IPS-18c (cell line): Measurements from ENCODE around the gene LZTS3.
"Not testable (repeated sequence)": the region's sequence is repeated elsewhere in the genome, so short reads cannot be mapped to it uniquely, and the experiment has no call there.

Source experiments
- H3K4me3 ChIP-seq: 2 replicates; pipeline ENCODE4 v1.7.0; 2013; ENCODE audit warnings: low read depth, mild to moderate bottlenecking, low read length, moderate library complexity; ENCODE audit not compliant: insufficient read depth
- H3K9me3 ChIP-seq: one replicate; pipeline ENCODE4 v1.6.1; 2013; ENCODE audit warnings: mild to moderate bottlenecking, low read length, moderate library complexity; ENCODE audit not compliant: control insufficient read depth, insufficient read depth

LZTS3 gene

DNA sequence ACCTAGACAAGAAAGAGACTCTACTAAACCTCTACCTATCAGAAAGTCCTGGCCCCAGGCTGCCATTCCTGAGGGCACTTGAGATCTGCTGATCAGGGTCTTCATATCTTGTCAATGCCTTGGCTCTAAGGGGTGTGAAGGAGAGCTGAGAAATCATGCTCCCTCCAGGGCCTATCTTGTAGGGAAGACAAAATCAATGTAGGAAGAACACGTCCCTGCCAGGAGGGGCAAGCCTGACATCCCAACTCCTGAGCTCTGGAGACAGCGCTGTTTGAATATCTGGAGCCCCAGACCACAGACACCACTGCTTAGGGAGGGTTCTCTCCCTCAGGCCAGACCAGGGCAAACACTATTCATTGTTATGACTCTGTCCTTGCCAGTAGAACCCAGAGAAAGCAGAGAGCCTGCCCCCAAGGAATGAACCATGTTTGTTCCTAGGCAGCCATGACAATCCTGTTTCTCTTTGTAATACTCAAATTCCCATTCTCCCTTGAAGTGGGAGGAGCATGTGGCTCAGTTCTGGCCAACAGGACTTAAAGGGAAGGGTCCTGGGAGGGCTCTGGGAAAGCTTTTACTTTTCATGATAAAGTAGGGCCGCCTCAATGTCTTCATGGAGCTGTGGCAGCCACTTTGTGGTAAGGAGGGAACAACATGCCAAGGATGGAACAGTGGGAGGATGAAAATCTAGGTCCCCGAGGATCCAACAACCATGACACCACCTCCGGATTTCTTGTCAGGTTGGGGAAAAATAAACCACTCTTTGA, 11.9 kb downstream of the LZTS3 start:
- Histone ChIP-seq H3K4me3 (no peak overlapping the region), H3K9me3 (peaks cover under 1% of the 10 kb centered on the region)

DNA sequence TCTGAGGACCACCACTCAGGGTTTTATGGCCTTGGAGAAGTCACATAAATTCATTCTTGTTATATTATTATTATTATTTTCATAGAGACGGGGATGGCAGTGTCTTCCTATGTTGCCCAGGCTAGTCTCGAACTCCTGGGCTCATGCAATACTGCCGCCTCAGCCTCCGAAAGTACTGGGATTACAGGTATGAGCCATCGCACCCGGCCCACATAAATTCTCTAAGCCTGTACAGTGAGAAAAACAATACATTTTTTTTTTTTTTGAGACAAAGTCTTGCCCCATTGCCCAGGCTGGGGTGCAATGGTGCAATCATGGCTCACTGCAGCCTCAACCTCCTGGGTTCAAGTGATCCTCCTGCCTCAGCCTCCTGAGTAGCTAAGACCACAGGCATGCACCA, 12.9 kb downstream of the LZTS3 start:
- H3K4me3 ChIP-seq: no peak overlapping the region

DNA sequence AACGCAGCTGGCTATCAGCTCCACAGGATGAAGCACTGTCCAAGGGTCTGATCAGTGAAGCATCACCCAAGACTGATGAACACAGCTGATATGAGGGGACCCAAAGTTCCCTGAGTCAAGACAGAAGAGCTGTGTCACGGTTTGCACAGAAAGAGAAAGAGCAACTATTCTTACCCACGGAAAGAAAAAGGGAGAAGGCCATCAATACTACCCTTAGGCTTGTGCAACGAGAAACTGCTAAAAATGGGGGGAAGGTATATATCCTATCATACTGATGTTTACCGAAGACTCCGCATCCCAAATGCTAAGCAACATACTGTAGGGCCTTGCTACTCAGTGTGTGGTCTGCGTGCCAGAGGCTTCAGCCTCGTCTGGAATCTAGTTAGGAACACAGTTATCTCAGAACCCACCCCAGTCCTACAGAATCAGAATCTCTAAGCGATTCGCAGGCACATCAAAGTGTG, 14.3 kb downstream of the LZTS3 start:
- H3K9me3 ChIP-seq: peaks cover 2% of the 10 kb centered on the region
- peak overlapping the region; percentile 67 for H3K4me3 ChIP-seq

More for the DNA sequence above, 12.9 kb downstream of the LZTS3 start:
- peaks cover 2% of the 10 kb centered on the region for H3K9me3 ChIP-seq

DNA sequence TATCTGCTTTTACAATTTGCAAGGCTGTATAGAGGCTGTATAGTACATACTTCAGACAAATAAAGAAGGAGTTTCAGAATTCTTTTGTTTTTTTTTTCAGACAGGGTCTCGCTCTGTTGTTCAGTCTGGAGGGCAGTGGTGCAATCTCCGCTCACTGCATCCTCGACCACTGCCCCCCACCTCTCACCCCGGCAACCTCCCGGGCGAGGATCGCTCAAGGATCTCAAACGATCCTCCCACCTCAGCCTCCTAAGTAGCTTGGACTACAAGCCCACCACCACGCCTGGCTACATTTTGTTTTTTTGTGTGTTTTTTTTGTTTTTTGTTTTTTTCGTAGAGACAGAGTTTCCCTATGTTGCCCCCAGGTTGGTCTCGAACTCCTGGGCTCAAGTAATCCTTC, 15.5 kb downstream of the LZTS3 start:
- peaks cover 2% of the 10 kb centered on the region for H3K9me3 ChIP-seq
- H3K4me3 ChIP-seq: no peak overlapping the region

DNA sequence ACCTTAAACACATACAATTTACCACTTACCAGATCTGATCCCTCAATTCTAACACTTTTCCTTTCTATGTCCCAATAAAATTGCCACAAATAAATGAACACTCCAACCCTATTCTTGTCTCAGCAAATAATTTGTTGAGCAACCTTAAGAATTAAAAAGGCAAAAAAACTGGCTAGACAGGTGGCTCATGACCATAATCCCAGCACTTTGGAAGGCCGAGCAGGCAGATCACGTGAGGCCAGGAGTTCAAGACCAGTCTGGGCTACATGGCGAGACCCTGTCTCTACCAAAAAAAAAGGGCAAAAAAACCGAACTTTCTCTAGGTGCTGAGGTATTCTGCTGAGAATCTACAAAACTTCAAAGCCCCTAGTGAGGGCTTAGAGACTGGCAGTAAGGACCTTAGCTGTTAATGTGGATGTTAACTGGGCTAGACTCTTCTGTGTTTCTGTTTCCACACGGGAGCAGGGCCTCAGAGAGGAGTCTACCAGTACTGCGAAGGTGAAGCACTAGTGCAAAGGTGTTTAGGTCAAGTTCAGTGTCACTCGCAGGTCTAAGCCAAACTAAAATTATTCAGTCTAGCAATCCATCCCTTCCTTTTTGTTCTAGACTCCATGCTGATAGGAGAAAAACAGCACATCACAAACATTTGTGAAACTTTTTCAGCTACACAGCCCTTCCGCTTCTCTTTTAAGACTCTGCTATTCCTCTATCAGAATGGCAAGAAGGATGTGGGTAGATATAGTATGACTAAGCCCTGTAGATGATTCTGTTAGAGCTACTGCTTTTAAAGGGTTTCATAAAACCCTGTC, 16.3 kb downstream of the LZTS3 start:
- H3K4me3 ChIP-seq: no peak overlapping the region
- peaks cover 2% of the 10 kb centered on the region for H3K9me3 ChIP-seq

DNA sequence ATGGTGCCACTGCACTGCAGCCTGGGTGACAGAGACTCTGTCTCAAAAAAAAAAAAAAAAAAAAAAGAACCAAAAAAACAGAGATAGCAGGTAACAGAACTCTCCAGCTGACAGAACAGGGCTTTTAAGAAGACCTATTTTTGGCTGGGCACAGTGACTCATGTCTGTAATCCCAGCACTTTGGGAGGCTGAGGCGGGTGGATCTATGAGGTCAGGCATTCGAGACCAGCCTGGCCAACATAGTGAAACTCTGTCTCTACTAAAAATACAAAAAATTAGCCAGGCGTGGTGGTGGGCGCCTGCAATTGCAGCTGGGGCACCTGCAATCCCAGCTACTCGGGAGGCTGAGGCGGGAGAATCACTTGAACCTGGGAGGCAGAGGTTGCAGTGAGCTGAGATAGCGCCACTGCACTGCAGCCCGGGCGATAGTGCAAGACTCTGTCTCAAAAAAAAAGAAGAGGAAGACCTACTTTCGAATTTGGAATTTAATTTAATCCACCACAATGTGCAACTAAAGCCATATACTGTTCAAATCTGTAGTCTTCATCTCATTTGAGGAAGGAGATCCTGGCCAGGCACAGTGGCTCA, 21.2 kb downstream of the LZTS3 start:
- H3K4me3 ChIP-seq, H3K9me3 ChIP-seq: not testable (repeated sequence)

DNA sequence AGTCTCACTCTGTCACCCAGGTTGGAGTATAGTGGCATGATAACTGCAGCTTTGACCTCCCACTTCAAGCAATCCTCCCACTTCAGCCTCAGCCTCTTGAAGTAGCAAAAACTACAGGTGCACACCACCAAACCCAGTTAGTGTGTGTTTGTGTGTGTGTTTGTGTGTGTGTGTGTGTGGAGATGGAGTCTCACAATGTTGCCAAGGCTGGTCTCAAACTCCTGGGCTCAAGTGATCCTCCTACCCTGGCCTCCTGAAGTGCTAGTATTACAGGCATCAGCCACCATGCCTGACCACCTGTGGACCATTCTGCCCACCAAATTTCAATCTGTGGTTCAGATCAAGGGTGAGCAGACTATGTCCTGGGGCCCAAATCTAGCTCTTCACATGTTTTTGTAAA, 22.4 kb downstream of the LZTS3 start:
- no peak overlapping the region for H3K4me3 ChIP-seq

DNA sequence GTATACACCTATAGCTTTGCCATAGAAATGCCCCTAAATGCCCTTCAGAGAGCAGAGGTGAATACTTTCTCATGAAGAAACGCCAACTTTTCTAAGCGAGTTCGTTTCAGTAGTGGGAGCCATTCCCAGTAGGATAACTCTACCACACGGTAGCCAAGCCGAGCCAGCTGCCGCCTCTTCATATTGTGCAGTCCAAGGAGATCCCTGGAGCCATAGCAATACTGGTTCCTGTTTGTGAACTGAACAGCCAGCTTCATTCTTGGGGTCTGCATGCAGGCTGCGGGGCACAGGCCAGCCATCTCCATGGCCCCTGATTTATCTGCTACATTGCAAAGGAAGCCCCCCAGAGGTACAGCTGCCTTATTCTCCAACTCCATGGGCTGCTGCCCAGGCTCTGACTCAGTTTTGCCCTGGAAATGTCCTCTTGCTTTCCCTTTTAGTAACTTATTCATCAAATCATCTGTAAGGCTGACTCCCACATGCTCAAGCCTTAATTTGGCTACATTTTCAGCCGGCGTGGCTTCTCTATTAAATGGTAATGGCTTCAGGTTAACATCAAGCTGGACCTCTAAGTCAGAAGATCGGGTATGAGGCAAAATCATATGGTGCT, 26.5 kb downstream of the LZTS3 start:
- Histone ChIP-seq H3K4me3 (no peak overlapping the region), H3K9me3 (no peaks in the 10 kb centered on the region)

More for the DNA sequence above, 22.4 kb downstream of the LZTS3 start:
- H3K9me3 ChIP-seq: no peaks in the 10 kb centered on the region

DNA sequence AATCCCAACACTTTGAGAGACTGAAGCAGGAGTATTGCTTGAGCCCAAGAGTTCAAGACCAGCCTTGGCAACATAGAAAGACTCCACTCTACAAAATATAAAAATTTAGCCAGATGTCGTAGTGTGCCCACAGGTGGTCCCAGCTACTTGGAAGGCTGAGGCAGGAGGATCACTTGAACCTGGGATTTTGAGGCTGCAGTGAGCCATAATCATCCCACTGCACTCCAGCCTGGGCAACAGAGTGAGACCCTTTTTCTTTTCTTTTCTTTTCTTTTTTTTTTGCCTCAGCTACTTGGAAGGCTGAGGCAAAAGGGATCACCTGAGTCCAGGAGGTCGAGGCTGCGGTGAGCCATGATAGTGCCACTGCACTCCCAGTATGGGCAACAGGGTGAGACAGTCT, 31.6 kb downstream of the LZTS3 start:
- Histone ChIP-seq H3K9me3 (no peaks in the 10 kb centered on the region), H3K4me3 (no peak overlapping the region)

DNA sequence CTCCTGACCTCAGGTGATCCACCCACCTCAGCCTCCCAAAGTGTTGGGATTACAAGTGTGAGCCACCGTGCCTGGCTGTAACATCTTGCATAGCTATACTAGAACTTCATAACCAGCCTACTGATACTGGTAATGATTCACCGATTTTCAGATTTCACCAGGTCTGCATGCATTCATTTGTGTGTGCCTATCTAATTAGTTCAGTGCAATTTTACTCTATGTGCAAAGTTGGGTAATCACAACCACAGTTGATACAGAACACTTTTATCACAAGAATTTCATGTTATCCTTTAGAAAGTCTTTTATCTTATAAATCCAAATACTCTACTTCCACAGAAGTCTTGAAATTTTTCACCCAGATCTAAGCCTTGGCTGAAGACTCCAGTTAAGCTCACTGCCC, 35.9 kb downstream of the LZTS3 start:
- no peaks in the 10 kb centered on the region for H3K9me3 ChIP-seq
- H3K4me3 ChIP-seq: no peak overlapping the region

DNA sequence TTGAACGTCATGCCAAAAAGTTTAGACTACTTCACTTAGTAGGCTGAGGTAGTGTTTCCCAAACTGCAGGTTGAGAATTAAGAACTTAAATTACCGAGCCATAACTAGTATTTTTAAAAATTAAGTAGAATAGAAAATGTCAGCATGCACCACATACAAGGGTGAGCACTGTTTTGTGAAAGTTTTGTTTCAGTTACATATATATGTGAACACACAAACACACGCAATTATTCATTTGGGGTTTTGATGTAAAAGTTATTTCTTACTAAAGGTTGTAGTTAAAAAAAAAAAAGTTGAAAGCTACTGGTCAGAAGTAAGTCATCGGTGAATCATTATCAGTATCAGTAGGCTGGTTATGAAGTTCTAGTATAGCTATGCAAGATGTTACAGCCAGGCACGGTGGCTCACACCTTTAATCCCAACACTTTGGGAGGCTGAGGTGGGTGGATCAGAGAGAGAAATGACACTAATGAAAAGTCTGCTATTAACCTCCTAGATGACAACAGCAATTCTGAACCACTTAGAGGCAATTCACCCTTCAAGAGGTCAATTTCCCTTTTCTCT, 37.8 kb downstream of the LZTS3 start:
- no peaks in the 10 kb centered on the region for H3K9me3 ChIP-seq
- no peak overlapping the region for H3K4me3 ChIP-seq

DNA sequence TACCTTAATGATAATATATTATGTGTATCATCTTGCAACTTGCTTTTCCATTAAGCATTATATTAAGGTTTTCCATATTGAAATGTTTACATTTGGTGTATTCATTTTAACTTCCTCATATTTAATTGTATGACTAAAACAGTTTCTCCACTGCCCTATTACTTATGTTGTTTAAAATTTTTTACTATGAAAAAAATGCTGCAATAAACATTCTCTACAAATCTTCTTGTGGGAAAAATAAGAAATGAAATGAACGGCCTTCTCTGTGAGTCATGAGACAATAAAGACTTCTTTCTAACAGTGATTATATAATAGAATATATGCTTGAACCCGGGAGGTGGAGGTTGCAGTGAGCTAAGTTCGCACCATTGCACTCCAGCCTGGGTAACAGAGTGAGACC, 39.2 kb downstream of the LZTS3 start:
- Histone ChIP-seq H3K4me3 (no peak overlapping the region), H3K9me3 (no peaks in the 10 kb centered on the region)

DNA sequence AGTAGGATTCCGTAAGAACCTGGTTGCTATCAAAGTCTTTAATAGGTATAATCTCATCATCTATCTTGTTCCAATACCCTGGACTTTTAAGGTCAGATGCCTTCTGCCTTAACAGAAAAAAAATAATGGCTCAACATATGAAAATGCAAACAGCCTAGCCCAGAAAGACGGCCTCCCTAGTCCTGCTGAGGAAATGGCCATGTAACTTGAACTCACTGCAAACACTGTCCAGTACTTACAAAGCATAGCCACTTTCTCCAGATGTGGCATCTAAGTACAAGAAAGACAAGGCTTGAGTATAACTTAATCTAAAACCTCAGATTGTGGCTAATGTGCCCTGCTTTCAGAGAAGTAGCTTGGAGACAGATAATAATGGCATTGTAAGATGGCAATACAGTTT, 40.2 kb downstream of the LZTS3 start:
- H3K9me3 ChIP-seq: no peaks in the 10 kb centered on the region

DNA sequence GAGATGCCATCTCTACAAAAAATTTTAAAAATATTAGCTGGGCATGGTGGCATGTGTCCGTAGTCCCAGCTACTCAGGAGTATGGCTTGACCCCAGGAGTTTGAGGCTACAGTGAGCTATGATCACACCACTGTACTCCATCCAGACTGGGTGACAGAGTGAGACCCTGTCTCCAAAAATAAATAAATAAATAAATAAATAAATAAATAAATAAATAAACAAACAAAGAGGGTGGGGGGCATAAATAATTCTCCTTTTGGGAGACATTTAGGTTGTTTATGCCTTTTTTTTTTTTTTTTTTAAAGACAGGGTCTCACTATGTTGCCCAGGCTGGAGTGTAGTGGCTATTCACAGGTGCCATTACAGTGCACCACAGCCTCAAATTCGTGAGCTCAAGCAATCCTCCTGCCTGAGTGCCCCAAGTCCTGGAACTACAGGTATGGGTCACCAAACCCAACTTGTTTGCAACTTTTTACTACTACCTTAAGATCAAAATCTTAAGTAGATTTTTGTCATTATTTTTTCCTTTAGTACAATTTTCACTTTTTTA, 43.2 kb downstream of the LZTS3 start:
- Histone ChIP-seq H3K4me3 (no peak overlapping the region), H3K9me3 (peaks cover 9% of the 10 kb centered on the region)

More for the DNA sequence above, 40.2 kb downstream of the LZTS3 start:
- H3K4me3 ChIP-seq: no peak overlapping the region

DNA sequence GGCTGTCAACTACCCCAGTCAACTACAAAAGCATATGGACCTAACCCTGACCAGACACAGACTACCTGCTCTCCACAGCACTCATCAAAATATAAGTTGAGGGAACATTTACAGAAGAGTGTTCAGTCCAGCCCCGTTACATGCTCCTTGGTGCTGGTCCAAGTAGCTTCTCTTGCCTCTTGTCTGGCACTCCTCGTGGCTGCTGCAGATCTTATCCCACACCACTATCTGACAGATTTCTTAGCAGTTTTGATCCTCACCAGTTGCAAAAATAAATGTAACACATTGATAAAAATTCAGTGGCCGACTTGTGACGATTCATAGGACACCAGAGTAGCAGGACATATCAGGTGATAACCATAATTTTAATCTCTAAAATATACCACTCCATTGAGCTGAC, 44.3 kb downstream of the LZTS3 start:
- peaks cover 13% of the 10 kb centered on the region for H3K9me3 ChIP-seq
- no peak overlapping the region for H3K4me3 ChIP-seq

DNA sequence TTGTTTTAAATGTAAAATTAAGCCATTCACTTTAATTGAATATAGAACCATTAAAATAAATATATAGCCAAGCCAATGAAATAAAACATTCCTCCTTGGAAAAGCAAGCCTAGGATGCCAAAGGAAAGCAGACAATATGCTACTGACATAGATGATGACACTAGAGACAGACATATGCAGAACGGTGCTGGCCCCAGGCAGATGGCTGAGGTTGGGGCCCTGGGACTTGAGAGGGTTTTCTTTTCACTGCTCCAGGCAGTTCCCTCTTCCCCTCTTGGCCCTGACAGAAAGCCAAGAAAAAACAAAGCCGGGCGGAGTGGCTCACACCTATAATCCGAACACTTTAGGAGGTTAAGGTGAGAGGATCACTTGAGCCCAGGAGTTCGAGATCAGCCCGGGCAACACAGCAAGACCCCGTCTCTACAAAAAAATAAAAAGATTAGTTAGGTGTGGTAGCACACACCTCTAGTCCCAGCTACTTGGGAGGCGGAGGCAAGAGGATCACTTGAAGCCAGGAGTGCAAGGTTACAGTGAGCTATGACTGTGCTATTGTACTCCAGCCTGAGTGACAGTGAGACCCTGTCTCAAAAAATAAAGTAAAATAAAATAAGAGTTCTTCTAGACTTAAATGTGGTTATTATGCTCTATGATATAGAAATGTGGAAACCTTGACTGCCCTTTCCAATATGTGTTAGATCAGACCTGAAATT, 44.9 kb downstream of the LZTS3 start:
- no peak overlapping the region for H3K4me3 ChIP-seq
- H3K9me3 ChIP-seq: peaks cover 13% of the 10 kb centered on the region

DNA sequence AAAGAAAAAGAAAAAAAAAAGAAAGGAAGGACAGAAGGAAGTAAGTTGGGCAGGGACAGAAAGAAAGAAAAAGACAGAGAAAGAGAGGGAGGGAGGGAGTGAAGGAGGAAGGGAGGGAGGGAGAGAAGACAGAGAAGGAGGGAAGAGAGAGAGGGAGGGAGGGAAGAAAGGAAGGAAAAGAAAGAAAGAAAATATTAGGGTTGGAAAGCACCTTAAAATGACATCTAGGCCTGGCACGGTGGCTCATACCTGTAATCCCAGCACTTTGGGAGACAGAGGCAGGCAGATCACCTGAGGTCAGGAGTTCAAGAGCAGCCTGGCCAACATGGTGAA, 46.9 kb downstream of the LZTS3 start:
- no peak overlapping the region for H3K4me3 ChIP-seq
- H3K9me3 ChIP-seq: peaks cover 18% of the 10 kb centered on the region
